Epithelial cell of proximal tubule (primary cell): Measurements from ENCODE around the gene ARSI. TPM values are rescaled to one million over a fixed set of nuclear protein-coding genes. Genes with fewer than 3 reads are reported as not detected.

Source experiments
- DNase-seq: peaks from one replicate; pipeline ENCODE4 v3.0.0-alpha.2; 2011; ENCODE audit warnings: low read depth
- H3K4me3 ChIP-seq: 2 replicates; pipeline ENCODE4 v1.5.1; 2011; ENCODE audit warnings: low read depth, mild to moderate bottlenecking, low read length
- total RNA-seq: library from RNA; depleted of rRNA; stranded (reverse); fragments of >200 nt; gene quantifications from 2 replicates; pipeline ENCODE4 v1.2.3, GENCODE V29; 2015
- TF ChIP-seq, protein P1 (sequence below): conservative IDR thresholded peaks from 2 replicates; pipeline ENCODE4 v1.5.1; 2012; ENCODE audit warnings: low read depth, mild to moderate bottlenecking, low read length

Gene ARSI
- total RNA-seq, 1 donor from 2014 or later, result 5.7 TPM

DNA sequence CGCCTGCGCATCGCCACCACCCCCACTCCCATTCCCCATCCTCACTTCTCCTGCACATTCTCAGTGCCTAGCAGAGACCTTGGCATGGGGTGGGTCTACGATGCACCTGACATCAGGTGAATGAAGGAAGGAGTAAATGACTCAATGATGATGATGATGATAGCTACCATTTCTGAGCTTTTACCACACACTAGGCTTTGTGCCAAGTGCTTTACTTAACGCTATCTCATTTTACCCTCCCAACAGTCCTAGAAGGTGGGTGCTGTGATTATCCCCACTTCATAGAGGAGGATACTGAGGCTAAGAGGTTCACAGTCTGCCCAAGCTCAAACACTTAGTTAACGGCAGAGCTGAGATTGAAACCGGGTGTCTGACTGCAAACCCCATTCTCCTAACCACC, 40.2 kb downstream of the ARSI start:
- no peak overlapping the region for H3K4me3 ChIP-seq
- TF ChIP-seq, protein P1, sequence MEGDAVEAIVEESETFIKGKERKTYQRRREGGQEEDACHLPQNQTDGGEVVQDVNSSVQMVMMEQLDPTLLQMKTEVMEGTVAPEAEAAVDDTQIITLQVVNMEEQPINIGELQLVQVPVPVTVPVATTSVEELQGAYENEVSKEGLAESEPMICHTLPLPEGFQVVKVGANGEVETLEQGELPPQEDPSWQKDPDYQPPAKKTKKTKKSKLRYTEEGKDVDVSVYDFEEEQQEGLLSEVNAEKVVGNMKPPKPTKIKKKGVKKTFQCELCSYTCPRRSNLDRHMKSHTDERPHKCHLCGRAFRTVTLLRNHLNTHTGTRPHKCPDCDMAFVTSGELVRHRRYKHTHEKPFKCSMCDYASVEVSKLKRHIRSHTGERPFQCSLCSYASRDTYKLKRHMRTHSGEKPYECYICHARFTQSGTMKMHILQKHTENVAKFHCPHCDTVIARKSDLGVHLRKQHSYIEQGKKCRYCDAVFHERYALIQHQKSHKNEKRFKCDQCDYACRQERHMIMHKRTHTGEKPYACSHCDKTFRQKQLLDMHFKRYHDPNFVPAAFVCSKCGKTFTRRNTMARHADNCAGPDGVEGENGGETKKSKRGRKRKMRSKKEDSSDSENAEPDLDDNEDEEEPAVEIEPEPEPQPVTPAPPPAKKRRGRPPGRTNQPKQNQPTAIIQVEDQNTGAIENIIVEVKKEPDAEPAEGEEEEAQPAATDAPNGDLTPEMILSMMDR, result no peak
- DNase-seq, result no peak

DNA sequence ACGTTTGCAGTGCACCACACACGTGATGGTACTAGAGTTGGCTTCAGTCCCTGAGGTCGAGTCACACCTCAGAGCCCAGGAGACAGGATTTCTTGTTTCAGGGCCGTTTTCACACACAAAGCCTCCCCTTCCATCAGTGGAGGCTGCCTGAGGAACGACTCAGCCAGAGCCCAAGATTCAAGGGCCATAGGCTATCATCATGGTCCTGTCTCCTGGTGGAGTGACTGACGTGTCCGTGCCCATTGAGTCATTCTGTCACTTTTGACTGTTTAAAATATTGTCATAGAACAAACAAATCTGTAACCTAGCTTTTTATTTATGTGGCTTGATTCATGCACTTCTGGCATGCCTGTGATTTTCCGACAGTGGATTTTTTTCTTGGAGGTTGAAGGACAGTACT, 41.5 kb downstream of the ARSI start:
- TF ChIP-seq, protein P1, result no peak
- H3K4me3 ChIP-seq, result no peak overlapping the region
- no peak for DNase-seq

DNA sequence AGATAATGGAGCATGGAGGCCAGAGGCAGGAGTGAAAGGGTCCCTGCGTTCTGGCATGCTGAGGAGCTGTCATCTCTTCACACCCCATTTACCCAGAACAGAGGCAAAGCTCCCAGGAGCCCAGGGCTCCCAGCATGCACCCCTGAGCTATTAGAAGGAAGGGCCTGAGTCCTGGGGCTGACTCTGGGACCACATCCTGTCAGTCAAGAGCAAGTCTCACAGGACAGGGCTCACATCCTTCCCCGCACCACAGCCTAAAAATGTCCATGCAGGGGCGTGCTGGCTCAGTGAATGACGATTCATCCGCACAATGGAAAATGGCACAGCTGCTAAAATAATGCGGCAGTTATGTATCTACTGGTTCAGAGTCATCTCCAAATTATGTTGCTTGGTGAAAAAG, 44.6 kb downstream of the ARSI start:
- no peak for DNase-seq
- H3K4me3 ChIP-seq, result no peak overlapping the region
- TF ChIP-seq, protein P1, result no peak

DNA sequence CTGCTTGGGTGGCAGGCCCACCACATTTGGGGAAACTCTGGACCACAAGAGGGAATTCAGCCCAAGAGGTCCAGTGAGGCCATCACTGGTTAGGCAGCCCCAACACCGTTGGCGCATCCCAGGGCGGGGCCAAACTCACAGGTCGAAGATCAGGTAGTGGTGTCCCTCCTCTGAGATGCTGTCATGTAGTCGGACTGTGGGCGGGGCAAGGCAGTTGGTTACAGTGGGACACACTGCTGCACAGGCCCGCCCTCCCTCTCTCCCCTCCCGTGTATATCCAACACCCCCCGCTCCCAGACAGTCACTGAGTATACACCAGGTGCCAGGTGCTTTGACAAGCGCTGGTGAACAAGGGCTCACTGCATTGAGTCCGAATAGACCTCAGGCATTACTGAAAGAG, 45.3 kb downstream of the ARSI start:
- TF ChIP-seq, protein P1, result no peak
- no peak overlapping the region for H3K4me3 ChIP-seq
- no peak for DNase-seq

- H3K4me3 ChIP-seq, result no peak overlapping the region
- TF ChIP-seq, protein P1, result peak; percentile 26
- no peak for DNase-seq
Measured at GRCh38 chr5:150256410-150257064, 46.2 kb downstream of the ARSI start.

- no peak for DNase-seq
- no peak overlapping the region for H3K4me3 ChIP-seq
- TF ChIP-seq, protein P1, result no peak
Measured at GRCh38 chr5:150255659-150256409, 46.9 kb downstream of the ARSI start.
